ENCODE results near the gene PROSER2.

DNA sequence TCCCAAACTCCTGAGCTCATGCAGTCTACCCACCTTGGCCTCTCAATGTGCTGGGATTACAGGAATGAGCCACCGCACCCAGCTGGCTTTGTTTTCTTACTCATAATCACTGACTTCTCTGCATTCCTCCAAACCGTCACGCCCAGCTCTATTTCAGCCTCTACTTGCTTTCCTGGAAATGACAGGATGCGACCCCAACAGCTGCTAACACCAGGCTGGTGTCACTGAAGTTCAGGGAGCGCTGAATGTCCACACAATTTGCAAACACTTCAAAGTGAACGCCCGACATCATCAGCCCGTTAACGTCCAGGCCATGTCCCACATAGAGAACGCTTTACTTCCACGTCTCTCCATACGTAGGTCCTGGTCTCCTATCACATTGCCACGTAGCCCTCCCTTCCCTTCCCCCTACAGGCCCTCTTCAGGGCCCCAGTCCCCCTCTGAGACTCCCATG, 12.8 kb upstream of the PROSER2 start:
- TF ChIP-seq POLR2A (IDR thresholded peaks at IDR 0.05; ENCODE audit: low read depth, low read length) = no peak
- TF ChIP-seq POLR2AphosphoS5 (IDR thresholded peaks at IDR 0.05; ENCODE audit: low read depth, low read length) = no peak
- TF ChIP-seq TAF1 (IDR thresholded peaks at IDR 0.05; ENCODE audit: borderline replicate concordance, low read depth, low read length) = no peak
